H1 (cell line): Measurements from ENCODE around the gene STXBP5. TPM values are rescaled to one million over a fixed set of nuclear protein-coding genes. Genes with fewer than 3 reads are reported as not detected.

Experiments used
- polyA plus RNA-seq, 7 experiments: library from polyadenylated mRNA; depleted of rRNA in 3 of 7; stranded (reverse) in 5 of 7; unstranded in 2 of 7; fragments of >200 nt in 5 of 7; fragments of 200-250 nt in 2 of 7; gene quantifications; 1 replicate in 5 of 7; 2 replicates in 1 of 7; 4 replicates in 1 of 7; pipeline versions ENCODE4 v1.2.1 to v1.2.3, GENCODE V29; 2011 to 2013; ENCODE audit warnings: missing spikeins in 2 of 7, mixed read lengths in 2 of 7
- total RNA-seq: library from RNA; stranded (reverse); fragmentation: NEBNext Ultra II Directional; extraction: Animal tissue kit (Norgen Biotek cat#: 25700); gene quantifications from 2 replicates; pipeline ENCODE4 v1.2.1, GENCODE V29; 2021
- TF ChIP-seq, protein P1 (sequence below): IDR thresholded peaks from 2 replicates; pipeline ENCODE4 v1.6.1; 2012; ENCODE audit warnings: inconsistent platforms

Gene STXBP5
- total and polyA plus RNA-seq, 2 of the 8 experiments (the other 6 are each of a cell fraction or from before 2014, with no cell fraction given), result 2.7 to 10.8 TPM

DNA sequence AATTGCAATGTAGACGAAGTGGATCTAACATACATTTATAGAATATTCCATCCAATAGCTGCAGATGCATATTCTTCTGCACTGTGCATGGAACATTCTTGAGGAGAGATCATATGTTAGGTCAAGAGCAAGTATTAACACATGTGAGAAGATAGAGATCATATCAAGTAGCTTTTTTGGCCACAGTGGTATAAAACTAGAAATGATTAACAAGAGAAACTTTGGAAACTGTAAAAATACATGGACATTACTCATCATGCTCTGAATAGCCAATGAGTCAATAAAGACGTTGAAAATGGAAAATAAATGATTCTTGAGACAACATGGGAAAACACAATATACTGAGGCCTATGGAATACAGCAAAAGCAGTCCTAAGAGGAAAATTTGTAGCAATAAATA, 94.2 kb downstream of the STXBP5 start (continued):
- TF ChIP-seq, protein P1, sequence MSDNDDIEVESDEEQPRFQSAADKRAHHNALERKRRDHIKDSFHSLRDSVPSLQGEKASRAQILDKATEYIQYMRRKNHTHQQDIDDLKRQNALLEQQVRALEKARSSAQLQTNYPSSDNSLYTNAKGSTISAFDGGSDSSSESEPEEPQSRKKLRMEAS, result no peak
